Heart right ventricle (tissue), 16 donors: ENCODE results near the gene MUC5AC. TPM values are rescaled to one million over a fixed set of nuclear protein-coding genes. Genes with fewer than 3 reads are reported as not detected.

Experiments
- ATAC-seq, 8 donors: fragments of 200-7000 bp; cut with Tn5 transposase; one replicate each; pipeline ENCODE4 v1.9.1; 2020; ENCODE audit warnings: mild to moderate bottlenecking in 8 of 8, moderate library complexity in 8 of 8, moderate number of reproducible peaks in 1 of 8
- DNase-seq, 2 donors: peaks; one replicate each; pipeline ENCODE4 v3.0.0-alpha.2; 2020
- H3K27ac ChIP-seq, 10 donors: fragments of 200-600 bp; sonication (generic) in 2 of 10; one replicate each; pipeline versions ENCODE4 v1.5.0 to v1.8.0; 2020 to 2022; ENCODE audit warnings: mild to moderate bottlenecking in 3 of 10
- H3K27me3 ChIP-seq, 7 donors: fragments of 200-600 bp; one replicate each; pipeline ENCODE4 v1.8.0; 2021 to 2022; ENCODE audit warnings: mild to moderate bottlenecking in 2 of 7
- H3K36me3 ChIP-seq, 9 donors: fragments of 200-600 bp; sonication (generic) in 1 of 9; one replicate each; pipeline versions ENCODE4 v1.5.0 to v1.8.0; 2020 to 2022; ENCODE audit warnings: mild to moderate bottlenecking in 2 of 9
- H3K4me1 ChIP-seq, 9 donors: fragments of 200-600 bp; sonication (generic) in 1 of 9; one replicate each; pipeline versions ENCODE4 v1.5.0 to v1.8.0; 2020 to 2022; ENCODE audit warnings: mild to moderate bottlenecking in 4 of 9
- H3K4me3 ChIP-seq, 10 donors: fragments of 200-600 bp; sonication (generic) in 2 of 10; one replicate each; pipeline versions ENCODE4 v1.5.0 to v1.8.0; 2020 to 2022; ENCODE audit warnings: mild to moderate bottlenecking in 7 of 10, moderate library complexity in 2 of 10
- H3K9me3 ChIP-seq, 11 donors: fragments of 200-600 bp in 10 of 11; sonication (generic) in 2 of 11; one replicate each; pipeline versions ENCODE4 v1.5.0 to v1.8.0; 2013 to 2022; ENCODE audit warnings: mild to moderate bottlenecking in 2 of 11, control low read depth in 1 of 11, moderate library complexity in 1 of 11
- WGBS, 2 donors: extraction: QIAGEN DNeasy Blood & Tissue Kit; methylation state at CpG; one replicate each; pipeline ENCODE4 v1.1.7; 2013; ENCODE audit warnings: inconsistent platforms in 1 of 2; 5-methylcytosine and 5-hydroxymethylcytosine counted together
- intact Hi-C, 10 donors: fragments of 100-400 bp; cut with DNase I; formaldehyde crosslinking; loops; one replicate each; pipeline versions ENCODE4 v1.11.1 to v1.14.2; 2022
- polyA plus RNA-seq, 2 donors: library from polyadenylated mRNA; stranded (reverse); fragments of 200-250 nt; gene quantifications; one replicate each; pipeline ENCODE4 v1.2.3, GENCODE V29; 2013
- total RNA-seq, 10 donors: library from RNA; stranded (reverse); fragmentation: NEBNext Ultra II Directional in 3 of 10; extraction: Animal tissue kit (Norgen Biotek cat#: 25700) in 3 of 10; gene quantifications; one replicate each; pipeline versions ENCODE4 v1.2.1 to v1.2.4, GENCODE V29; 2021 to 2023
- TF ChIP-seq, protein P1 (sequence below), 9 donors: fragments of 200-600 bp; sonication (generic) in 2 of 9; IDR thresholded peaks; one replicate each; pipeline versions ENCODE4 v1.5.0 to v1.8.0; 2021 to 2022; ENCODE audit warnings: antibody characterized with exemption in 9 of 9, mild to moderate bottlenecking in 5 of 9, moderate library complexity in 1 of 9
- donor health status: Arrhythmogenic right ventricular cardiomyopathy.
- donor health status: ischemic (EF 13 %, LVEDD 7.1; RV severe dilation, severe dysfunction).
- donor health status: healthy with polysubstance abuse.
- donor health status: DM: no; HTN: yes; CAD: no.
- donor health status: DM: no; HTN: no; CAD: no.
- donor health status: ischemic (EF 25% LVEDD 6.9; RV normal size, moderate dysfunction).
- donor health status: ischemic (EF 25% LVEDD 5.7; RV mildly dilated, moderate dysfunction).
- donor health status: healthy.
- donor health status: DM: yes; HTN: yes; CAD: no.
- donor health status: Ischemic cardiomyopathy.
- donor health status: ischemic (EF 35%, LVEDD 5.7; RV mildly dilated, moderate dysfunction).
- donor health status: nonischemic (EF 11% LVEDD 7.7; RV severe dilation, severe dysfunction).
- donor health status: DM: yes; HTN: yes; CAD: no.
- donor health status: PGD.
- donor health status: ischemic (EF 29% LVEDD 5.4; RV normal size, mild dysfunction).
- donor health status: nonischemic (EF 23%, LVEDD 6.1; RV moderate dilation, normal function).

MUC5AC gene
- total and polyA plus RNA-seq, 12 donors, result not detected

- H3K4me3 ChIP-seq, result no peak overlapping the region
- H3K36me3 ChIP-seq, result no peaks in the 10 kb centered on the region
- intact Hi-C loops, result no loop called here
- no peak for DNase-seq
- H3K27ac ChIP-seq, result no peak overlapping the region
- 74 to 81% methylated on average over 6 of the region's 6 CpGs for WGBS, 2 donors
- TF ChIP-seq, protein P1, sequence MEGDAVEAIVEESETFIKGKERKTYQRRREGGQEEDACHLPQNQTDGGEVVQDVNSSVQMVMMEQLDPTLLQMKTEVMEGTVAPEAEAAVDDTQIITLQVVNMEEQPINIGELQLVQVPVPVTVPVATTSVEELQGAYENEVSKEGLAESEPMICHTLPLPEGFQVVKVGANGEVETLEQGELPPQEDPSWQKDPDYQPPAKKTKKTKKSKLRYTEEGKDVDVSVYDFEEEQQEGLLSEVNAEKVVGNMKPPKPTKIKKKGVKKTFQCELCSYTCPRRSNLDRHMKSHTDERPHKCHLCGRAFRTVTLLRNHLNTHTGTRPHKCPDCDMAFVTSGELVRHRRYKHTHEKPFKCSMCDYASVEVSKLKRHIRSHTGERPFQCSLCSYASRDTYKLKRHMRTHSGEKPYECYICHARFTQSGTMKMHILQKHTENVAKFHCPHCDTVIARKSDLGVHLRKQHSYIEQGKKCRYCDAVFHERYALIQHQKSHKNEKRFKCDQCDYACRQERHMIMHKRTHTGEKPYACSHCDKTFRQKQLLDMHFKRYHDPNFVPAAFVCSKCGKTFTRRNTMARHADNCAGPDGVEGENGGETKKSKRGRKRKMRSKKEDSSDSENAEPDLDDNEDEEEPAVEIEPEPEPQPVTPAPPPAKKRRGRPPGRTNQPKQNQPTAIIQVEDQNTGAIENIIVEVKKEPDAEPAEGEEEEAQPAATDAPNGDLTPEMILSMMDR (IDR thresholded peaks at IDR 0.05), result no peak
- peaks cover 0 to 30% (median 18%) of the 10 kb centered on the region in 7 donors for H3K27me3 ChIP-seq
- H3K9me3 ChIP-seq, result no peaks in the 10 kb centered on the region
- no peaks in the 10 kb centered on the region for H3K4me1 ChIP-seq
- no peak for ATAC-seq
Measured at GRCh38 chr11:1117992-1118391, 39.8 kb upstream of the MUC5AC start.

DNA sequence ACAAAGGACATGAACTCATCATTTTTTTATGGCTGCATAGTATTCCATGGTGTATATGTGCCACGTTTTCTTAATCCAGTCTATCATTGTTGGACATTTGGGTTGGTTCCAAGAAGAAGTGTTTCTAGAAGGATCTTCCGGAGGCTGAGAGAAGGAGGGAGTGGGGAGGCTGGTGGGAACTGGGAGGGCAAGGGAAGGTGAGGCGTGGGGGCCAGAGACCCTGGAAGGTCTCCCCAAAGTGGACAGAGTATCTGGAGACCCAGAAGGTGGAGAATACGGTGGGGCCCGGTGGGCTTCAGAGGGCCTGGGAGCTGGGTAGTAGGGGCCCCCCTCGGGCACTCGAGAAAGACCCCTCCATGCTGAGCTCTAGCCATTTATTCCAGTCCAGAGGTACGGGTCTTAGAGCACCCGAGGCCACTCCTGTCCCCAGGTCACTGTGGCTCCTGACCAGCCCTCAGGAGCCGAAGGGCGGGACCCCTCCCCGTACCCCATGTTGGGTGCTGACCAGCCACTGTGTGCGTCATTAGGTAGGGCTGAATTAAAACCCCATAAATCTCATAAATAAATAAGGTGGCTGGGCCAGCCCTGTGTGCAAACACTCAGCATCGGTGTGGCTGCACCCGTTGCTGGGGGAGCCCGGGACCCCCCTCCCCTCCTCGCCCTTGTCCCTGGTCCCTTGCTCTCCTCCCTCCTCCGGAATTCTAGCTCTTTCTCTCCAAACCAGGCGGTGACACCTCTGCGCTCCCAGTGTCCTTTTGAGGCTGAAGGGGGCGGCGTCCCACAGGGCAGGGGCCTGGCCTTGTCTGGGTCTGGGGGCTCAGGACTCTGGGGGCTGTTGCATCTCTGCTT lies 38.8 kb upstream of the MUC5AC start:
- H3K27me3 ChIP-seq, result peaks cover 0 to 30% (median 18%) of the 10 kb centered on the region in 7 donors
- ATAC-seq (no peak), DNase-seq (no peak)
- H3K4me3 ChIP-seq, result no peak overlapping the region
- WGBS, 2 donors, result 74 to 77% methylated on average over 22 of the region's 22 CpGs
- no peaks in the 10 kb centered on the region for H3K9me3 ChIP-seq
- TF ChIP-seq, protein P1 (IDR thresholded peaks at IDR 0.05), result no peak
- intact Hi-C loops, result no loop called here
- H3K36me3 ChIP-seq, result no peaks in the 10 kb centered on the region
- H3K4me1 ChIP-seq, result no peaks in the 10 kb centered on the region
- no peak overlapping the region for H3K27ac ChIP-seq

DNA sequence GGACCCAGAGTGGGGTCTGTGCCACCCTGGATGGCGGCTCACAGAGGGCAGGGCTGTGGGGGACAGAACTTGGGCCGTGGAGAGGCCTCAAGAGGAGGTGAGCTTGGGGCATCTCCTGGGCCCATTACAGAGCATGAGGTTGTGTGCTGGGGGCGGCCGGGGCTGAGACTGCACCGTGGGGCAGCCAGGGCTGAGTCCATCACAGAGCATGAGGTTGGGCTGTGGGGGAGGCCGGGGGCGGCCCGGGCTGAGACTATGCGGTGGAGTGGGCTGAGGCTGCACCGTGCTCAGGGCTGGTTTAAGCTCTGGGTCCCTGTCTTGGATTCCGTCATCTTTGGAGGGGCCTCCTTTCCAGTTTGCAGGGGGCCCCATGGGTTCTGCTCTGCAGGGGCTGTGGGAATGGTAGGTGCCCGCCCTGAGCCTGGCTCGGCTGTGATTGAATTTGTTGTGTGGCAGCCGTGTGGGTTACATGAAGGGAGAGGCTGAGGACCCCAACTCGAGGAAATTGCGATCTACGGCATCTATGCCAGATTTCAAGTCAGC lies 38.1 kb upstream of the MUC5AC start:
- Histone ChIP-seq H3K27ac (no peak overlapping the region), H3K36me3 (no peaks in the 10 kb centered on the region), H3K4me1 (no peaks in the 10 kb centered on the region), H3K9me3 (no peaks in the 10 kb centered on the region), H3K4me3 (no peak overlapping the region), H3K27me3 (peaks cover 0 to 30% (median 18%) of the 10 kb centered on the region in 7 donors)
- intact Hi-C loops, result no loop called here
- WGBS, 2 donors, result 78 to 79% methylated on average over 17 of the region's 17 CpGs
- ATAC-seq (no peak), DNase-seq (no peak)
- TF ChIP-seq, protein P1 (IDR thresholded peaks at IDR 0.05), result no peak

GRCh38 chr11:1120532-1121330 lies 37.0 kb upstream of the MUC5AC start:
- ATAC-seq (peak in 1 of 8 donors; percentile 15), DNase-seq (peak in 1 of 2 donors; percentile 4)
- WGBS, 2 donors, result 78 to 80% methylated on average over 27 of the region's 27 CpGs
- TF ChIP-seq, protein P1 (IDR thresholded peaks at IDR 0.05), result no peak
- Histone ChIP-seq H3K27me3 (peaks cover 0 to 30% (median 18%) of the 10 kb centered on the region in 7 donors), H3K4me3 (no peak overlapping the region), H3K27ac (no peak overlapping the region), H3K36me3 (no peaks in the 10 kb centered on the region), H3K4me1 (no peaks in the 10 kb centered on the region), H3K9me3 (no peaks in the 10 kb centered on the region)
- intact Hi-C loops, result no loop called here
